ENCODE results near the gene PRSS57.
A peak's percentile ranks its signal among the peaks of the same experiment; 100 is the strongest.

The PRSS57 gene

DNA sequence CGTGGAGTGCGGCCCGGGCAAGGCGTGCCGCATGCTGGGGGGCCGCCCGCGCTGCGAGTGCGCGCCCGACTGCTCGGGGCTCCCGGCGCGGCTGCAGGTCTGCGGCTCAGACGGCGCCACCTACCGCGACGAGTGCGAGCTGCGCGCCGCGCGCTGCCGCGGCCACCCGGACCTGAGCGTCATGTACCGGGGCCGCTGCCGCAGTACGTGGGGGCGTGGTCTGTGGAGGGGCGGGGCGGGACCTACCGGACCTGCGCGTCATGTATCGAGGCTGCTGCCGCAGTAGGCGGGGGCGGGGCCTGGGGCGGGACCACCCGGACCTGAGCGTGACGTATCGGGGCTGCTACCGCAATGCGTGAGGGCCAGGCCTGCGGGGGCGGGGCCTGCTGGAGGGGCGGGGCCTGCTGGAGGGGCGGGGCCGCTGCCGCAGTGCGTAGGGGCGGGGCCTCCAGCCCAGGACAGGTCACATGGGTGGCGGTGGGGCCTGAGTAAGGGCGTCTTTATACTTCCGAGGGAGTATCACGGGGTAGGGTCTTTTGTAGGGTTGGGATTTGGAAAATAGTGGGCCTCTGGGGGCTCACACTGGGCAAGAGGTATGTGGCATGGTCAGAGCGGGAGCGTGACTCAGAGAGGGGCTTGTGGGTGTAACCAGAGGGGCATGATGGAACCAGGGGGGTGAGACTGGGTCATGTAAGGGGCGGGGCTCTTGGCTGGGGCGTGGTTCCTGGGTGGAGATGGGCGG, 14.8 kb downstream of the PRSS57 start:
- TF ChIP-seq, protein P1, sequence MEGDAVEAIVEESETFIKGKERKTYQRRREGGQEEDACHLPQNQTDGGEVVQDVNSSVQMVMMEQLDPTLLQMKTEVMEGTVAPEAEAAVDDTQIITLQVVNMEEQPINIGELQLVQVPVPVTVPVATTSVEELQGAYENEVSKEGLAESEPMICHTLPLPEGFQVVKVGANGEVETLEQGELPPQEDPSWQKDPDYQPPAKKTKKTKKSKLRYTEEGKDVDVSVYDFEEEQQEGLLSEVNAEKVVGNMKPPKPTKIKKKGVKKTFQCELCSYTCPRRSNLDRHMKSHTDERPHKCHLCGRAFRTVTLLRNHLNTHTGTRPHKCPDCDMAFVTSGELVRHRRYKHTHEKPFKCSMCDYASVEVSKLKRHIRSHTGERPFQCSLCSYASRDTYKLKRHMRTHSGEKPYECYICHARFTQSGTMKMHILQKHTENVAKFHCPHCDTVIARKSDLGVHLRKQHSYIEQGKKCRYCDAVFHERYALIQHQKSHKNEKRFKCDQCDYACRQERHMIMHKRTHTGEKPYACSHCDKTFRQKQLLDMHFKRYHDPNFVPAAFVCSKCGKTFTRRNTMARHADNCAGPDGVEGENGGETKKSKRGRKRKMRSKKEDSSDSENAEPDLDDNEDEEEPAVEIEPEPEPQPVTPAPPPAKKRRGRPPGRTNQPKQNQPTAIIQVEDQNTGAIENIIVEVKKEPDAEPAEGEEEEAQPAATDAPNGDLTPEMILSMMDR (IDR thresholded peaks at IDR 0.05; ENCODE audit: borderline replicate concordance, insufficient read depth, low read depth, low read length) = peak; percentile 70
- peak overlapping the region; percentile 78 for H3K4me3 ChIP-seq (ENCODE audit: low read depth, low read length)

DNA sequence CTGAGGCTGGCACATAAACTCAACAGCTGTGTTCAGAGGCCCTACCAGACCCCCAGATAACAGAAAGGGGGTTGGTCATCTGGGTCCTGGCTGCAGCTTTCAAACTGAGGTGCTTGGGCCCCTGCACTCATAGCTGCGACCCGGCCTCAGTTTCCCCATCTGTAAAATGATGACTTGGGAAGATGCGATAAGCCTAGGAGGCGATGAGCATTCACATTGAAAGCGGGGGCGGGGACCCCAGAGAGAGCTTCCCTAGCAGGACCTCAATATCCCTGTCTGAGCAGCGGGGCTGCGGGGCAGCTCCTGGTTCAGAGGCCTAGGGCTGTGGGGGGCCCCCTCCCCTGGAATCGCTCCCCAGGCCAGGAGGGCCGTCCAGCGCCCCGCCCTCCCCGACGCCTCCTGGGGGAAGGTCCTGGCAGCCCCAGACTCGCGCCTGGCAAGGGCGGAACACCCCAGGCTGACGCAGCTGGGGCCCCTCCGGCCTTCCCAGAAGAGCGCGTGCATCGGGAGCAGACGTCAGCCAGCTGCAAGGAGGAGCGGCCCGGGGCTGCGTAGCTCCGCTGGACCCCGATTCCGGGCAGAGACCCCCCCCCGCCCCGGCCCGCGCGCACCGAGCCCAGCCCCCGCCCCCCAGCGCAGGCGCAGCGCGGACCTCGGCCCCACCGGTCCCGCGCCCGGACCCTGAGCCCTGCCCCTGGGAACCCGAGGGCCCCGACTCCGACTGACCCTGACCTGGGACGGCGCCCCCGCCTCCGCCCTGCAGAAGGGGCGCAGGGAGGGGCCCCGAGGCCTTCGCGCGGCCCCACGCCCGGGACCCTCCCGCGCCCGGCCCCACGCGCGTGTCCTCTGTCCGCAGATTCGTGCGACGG, 15.6 kb downstream of the PRSS57 start:
- H3K4me3 ChIP-seq (ENCODE audit: low read depth, low read length) = peak overlapping the region; percentile 78
- TF ChIP-seq, protein P1 (IDR thresholded peaks at IDR 0.05; ENCODE audit: borderline replicate concordance, insufficient read depth, low read depth, low read length) = no peak

DNA sequence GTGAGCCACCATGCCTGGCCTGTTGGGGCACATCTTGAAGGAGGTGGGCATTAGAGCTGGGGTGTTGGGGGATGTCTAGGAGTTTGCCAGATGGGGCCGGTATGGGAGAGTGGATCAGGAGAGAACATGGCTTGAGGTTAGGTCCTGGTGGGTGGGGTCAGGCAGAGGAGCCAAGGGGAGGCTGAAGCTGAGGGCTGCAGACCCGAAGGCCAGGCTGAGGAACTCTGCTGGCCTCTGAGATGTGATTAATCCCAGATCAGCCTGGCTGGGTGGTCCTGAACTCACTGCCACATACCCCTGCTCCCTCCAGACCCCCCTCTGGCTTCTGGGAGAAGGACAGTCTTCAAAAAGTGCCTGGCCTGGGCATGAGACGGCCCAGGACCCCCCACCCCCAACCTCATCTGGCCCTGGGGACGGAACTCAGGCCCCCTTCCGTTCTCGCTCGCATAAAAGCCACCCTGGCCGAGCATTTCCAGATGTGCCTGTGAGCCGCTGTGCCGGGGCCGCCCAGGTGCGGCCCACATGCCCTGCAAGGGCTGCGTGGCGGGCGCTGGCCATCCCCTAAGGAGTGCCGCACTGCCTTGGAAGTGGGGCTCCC, 16.4 kb downstream of the PRSS57 start:
- H3K4me3 ChIP-seq (ENCODE audit: low read depth, low read length) = peak overlapping the region; percentile 78
- TF ChIP-seq, protein P1 (IDR thresholded peaks at IDR 0.05; ENCODE audit: borderline replicate concordance, insufficient read depth, low read depth, low read length) = no peak

DNA sequence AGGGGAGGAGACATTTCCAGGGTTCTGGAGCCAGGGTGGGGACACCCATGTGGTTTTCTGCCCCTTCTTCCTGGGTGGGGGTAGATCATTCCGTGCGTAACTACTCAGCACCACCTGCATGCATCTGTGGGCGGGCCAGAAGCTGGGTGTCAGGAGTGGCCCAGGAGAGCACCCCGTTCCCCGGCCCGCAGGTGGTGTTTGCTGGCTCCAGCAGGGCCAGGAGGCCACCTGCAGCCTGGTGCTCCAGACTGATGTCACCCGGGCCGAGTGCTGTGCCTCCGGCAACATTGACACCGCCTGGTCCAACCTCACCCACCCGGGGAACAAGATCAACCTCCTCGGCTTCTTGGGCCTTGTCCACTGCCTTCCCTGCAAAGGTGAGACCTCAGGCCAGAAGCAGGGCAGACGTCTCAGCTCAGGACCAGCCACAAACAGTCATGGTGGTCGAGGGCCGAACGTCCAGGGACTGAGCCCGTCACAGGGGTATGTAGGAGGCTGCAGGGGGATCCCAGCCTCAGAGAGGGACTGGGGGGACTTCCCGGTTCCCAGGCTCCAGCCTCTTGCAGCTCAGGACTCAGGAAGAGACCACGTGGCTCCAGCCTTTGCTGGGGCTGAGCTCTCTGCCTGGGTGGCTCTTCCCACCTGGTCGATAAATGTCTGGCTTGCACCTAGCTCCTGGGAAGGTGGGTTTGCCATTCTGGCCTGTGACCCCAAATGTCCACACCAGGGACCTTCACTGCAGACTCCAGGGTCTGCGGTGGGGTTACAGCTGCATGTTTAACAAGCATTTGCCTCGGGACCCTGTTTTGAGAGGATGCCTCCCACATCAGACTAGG, 17.4 kb downstream of the PRSS57 start:
- TF ChIP-seq, protein P1 (IDR thresholded peaks at IDR 0.05; ENCODE audit: borderline replicate concordance, insufficient read depth, low read depth, low read length) = no peak
- H3K4me3 ChIP-seq (ENCODE audit: low read depth, low read length) = peak overlapping the region; percentile 6

DNA sequence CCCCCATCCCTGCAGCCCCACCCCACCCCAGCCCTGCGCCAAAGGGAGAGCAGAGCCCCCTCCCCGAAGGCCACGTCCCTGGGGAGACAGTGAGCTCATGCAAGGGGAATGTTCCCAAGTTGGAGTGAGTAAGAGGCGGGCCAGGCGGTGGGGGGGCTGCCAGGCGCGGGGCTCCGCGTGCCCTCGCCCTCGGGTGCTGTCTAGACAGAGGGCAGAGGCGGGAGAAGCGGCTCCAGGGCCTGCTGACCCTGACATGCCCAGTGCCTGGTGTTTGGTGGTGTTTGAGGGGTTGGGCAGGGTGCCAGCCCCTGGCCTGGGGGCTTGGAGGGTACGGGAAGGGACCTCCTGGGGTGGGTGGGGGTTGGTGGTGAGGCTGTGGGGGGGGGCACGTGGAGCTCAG, 18.1 kb downstream of the PRSS57 start:
- H3K4me3 ChIP-seq (ENCODE audit: low read depth, low read length) = peak overlapping the region; percentile 31
- TF ChIP-seq, protein P1 (IDR thresholded peaks at IDR 0.05; ENCODE audit: borderline replicate concordance, insufficient read depth, low read depth, low read length) = no peak

DNA sequence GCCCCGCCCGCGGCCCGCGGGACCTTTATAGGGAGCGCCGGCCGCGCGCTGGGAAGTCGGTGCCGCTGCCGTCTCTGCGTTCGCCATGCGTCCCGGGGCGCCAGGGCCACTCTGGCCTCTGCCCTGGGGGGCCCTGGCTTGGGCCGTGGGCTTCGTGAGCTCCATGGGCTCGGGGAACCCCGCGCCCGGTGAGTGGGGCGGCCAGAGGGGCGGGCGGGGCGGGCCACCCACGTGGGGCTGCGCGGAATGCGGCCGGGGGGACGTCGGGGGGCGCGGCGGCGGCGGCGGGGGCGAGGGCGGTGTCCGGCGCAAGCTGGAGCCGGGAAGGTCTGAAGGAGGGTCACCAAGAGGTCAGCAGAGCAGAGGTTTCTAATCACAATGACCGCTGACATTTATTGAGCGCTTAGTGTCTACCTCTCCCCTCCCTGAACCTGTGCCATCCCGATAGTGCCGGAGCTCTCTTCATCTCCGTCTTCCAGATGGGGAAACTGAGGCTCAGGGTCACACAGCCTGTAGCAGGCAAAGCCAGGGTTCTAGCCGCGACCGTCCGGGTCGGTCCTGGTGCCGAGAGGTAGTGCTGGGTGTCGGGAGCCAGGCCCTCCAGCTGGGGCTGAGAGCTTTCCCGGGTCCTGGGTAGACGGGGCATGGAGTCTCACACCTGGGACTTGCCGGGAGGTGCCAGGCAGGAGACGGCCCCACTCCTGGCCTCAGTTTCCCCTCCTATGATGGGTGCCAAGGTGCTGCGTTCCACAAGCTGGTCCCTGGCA, 18.7 kb downstream of the PRSS57 start, which contains the start of gene FSTL3:
TSS of gene FSTL3 (plus strand) at position 54 of the 767 bp plus-strand sequence. CDS start at position 86, 32 bp downstream.
- TF ChIP-seq, protein P1 (IDR thresholded peaks at IDR 0.05; ENCODE audit: borderline replicate concordance, insufficient read depth, low read depth, low read length) = no peak
- H3K4me3 ChIP-seq (ENCODE audit: low read depth, low read length) = peak within 1 kb of the TSS; percentile 44
